ENCODE data around the gene GPATCH4.
"Not testable (repeated sequence)": the region's sequence is repeated elsewhere in the genome, so short reads cannot be mapped to it uniquely, and the experiment has no call there.

Gene GPATCH4

DNA sequence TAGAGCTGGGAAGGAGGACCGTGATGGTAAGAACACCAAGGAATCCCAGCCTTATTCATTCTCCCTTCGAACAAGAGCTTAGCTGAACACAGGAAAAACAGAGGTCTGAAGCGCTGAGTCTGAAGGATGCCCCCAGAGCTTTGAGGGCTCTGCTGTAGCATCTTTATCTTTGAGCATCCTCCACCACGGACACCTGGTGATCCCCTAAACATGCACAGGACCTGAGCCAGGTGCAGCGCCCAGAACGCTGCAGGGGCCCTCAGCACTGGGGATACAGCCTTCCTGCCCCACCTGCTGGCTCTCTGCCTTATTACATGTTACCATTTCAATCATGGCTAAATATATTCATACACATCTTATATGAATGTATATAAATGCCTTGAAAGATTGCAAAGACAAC is 7.7 kb upstream of the GPATCH4 start:
- in situ Hi-C loops (cut with HindIII; ENCODE audit: low sequenced_read_pairs): no loop called here
- no peak for DNase-seq (ENCODE audit: low read depth, low spot score)
- TF ChIP-seq, protein P1, sequence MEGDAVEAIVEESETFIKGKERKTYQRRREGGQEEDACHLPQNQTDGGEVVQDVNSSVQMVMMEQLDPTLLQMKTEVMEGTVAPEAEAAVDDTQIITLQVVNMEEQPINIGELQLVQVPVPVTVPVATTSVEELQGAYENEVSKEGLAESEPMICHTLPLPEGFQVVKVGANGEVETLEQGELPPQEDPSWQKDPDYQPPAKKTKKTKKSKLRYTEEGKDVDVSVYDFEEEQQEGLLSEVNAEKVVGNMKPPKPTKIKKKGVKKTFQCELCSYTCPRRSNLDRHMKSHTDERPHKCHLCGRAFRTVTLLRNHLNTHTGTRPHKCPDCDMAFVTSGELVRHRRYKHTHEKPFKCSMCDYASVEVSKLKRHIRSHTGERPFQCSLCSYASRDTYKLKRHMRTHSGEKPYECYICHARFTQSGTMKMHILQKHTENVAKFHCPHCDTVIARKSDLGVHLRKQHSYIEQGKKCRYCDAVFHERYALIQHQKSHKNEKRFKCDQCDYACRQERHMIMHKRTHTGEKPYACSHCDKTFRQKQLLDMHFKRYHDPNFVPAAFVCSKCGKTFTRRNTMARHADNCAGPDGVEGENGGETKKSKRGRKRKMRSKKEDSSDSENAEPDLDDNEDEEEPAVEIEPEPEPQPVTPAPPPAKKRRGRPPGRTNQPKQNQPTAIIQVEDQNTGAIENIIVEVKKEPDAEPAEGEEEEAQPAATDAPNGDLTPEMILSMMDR (IDR thresholded peaks at IDR 0.05; ENCODE audit: low read depth, low read length): peak; percentile 57
- no peak overlapping the region for H3K4me3 ChIP-seq (ENCODE audit: low read depth, low read length)

DNA sequence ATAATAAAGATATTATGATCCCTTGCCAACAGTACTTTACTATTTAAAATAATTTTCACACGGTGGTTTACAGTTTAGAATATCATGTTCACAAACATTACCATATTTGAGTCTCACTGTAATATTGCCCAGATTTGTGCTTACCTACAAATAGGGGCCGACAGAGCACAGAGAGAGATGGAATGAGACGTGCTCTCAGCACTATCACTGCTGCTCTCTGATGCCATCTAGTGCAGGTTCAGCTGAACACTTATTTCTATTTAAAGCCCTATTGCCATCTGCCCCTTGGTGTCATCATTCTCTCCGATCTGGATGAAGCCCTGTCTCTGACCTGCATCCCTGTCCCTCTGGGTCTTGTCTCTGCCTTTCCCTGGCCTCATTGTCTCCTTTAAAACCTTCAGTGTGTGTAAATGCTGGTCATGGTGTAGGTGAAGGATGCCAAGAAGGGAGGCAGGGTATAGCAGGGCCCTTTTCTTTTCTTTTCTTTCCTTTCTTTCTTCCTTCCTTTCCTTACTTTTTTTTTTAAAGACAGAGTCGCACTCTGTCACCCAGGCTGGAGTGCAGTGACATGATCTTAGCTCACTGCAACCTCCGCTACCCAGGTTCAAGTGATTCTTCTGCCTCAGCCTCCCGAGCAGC is 6.9 kb upstream of the GPATCH4 start:
- peak; percentile 70 for DNase-seq (ENCODE audit: low read depth, low spot score)
- TF ChIP-seq, protein P1 (IDR thresholded peaks at IDR 0.05; ENCODE audit: low read depth, low read length): peak; percentile 80

DNA sequence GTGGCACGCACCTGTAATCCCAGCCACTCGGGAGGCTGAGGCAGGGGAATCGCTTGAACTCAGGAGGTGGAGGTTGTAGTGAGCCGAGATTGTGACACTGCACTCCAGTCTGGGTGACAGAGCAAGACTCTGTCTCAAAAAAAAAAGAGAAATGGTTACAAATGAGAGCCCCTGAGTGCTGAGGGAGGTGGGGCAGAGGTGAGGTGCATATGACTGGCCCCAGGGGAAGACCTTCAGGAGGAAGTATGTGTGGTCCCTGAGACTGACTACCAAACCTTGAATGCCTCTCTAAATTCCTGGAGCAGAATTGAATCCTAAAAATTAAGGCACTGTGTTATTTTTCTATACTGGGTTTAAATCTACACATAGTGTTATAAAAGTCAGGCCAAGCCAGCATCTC is 6.1 kb upstream of the GPATCH4 start:
- H3K4me3 ChIP-seq (ENCODE audit: low read depth, low read length); in situ Hi-C loops (cut with HindIII; ENCODE audit: low sequenced_read_pairs); DNase-seq (ENCODE audit: low read depth, low spot score): not testable (repeated sequence)

More for the DNA sequence above, 6.9 kb upstream of the GPATCH4 start:
- in situ Hi-C loops (cut with HindIII; ENCODE audit: low sequenced_read_pairs): no loop called here
- H3K4me3 ChIP-seq (ENCODE audit: low read depth, low read length): no peak overlapping the region

DNA sequence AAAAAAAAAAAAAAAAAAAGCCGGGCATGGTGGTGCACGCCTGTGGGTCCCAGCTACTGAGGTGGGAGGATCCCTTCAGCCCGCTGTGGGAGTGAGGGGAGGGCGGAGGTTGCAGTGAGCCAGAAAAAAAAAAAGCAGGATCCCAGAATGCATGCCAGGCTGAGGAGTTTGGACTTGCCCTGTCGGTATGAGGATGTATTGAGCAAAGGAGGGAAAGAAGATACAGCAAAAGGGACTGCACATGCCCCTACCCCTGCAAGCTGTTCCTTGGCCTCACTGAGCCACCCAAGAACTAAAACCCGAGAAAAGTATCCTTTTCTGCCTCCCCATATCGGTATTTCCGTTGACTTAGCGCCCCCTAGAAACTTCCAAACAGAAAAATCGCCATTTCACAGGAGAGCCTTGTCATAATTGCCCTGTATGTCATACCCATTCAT is 1.3 kb upstream of the GPATCH4 start:
- in situ Hi-C loops (cut with HindIII; ENCODE audit: low sequenced_read_pairs): no loop called here
- H3K4me3 ChIP-seq (ENCODE audit: low read depth, low read length): no peak overlapping the region
- no peak for DNase-seq (ENCODE audit: low read depth, low spot score)
- TF ChIP-seq, protein P1 (IDR thresholded peaks at IDR 0.05; ENCODE audit: low read depth, low read length): peak; percentile 35

DNA sequence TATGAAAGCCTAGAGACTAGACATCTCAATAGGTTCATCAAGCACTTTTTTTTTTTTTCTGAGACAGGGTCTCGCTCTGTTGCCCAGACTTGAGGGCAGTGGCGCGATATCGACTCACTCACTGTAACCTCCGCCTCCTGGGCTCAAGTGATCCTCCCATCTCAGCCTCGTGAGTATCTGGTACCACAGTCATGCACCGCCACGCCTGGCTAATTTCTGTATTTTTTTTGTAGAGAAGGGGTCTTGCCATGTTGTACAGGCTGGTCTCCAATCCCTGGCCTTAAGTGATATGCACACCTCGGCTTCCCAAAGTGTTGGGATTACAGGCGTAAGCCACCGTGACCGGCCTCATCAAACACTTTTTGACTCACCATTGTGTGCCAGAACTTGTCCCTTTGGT is 613 bp upstream of the GPATCH4 start:
- TF ChIP-seq, protein P1 (IDR thresholded peaks at IDR 0.05; ENCODE audit: low read depth, low read length): no peak
- DNase-seq (ENCODE audit: low read depth, low spot score): no peak
- H3K4me3 ChIP-seq (ENCODE audit: low read depth, low read length): peak overlapping the region; percentile 82
- in situ Hi-C loops (cut with HindIII; ENCODE audit: low sequenced_read_pairs): no loop called here

DNA sequence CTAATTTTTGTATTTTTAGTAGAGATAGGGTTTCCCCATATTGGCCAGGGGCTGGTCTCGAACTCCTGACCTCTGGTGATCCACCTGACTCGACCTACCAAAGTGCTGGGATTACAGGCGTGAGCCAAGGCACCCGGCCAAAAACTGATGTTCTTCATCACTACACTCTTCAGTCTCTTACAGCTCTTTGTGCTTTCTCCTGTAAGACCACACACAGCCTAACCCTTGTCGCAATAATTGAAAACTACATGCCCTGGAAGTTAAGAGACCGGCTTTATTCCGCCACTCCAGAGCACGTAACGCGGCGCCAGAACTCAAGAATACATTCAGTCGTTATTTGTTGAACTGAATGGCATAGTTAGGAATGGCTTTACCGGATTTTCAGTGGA is 552 bp downstream of the GPATCH4 start:
- in situ Hi-C loops (cut with HindIII; ENCODE audit: low sequenced_read_pairs): no loop called here
- TF ChIP-seq, protein P1 (IDR thresholded peaks at IDR 0.05; ENCODE audit: low read depth, low read length): no peak
- DNase-seq (ENCODE audit: low read depth, low spot score): no peak
- H3K4me3 ChIP-seq (ENCODE audit: low read depth, low read length): peak overlapping the region; percentile 82

DNA sequence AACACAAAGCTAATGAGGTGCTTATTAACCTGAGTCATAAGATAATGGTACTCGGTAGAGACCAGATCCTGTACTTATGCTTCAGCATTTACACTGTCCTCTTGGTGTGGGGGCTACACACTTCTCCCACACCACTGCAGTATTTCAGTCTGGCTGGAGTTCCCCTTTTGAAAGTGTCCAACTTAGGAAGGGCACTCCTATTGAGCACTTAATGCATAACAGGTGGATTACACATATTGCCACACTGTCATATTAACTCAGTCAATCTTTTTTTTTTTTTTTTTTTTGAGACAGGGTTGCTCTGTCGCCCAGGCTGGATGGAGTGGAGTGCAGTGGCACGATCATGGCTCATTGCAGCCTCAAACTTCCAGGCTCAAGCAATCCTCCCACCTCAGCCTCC is 1.5 kb downstream of the GPATCH4 start:
- DNase-seq (ENCODE audit: low read depth, low spot score): no peak
- H3K4me3 ChIP-seq (ENCODE audit: low read depth, low read length): no peak overlapping the region
- TF ChIP-seq, protein P1 (IDR thresholded peaks at IDR 0.05; ENCODE audit: low read depth, low read length): no peak
- in situ Hi-C loops (cut with HindIII; ENCODE audit: low sequenced_read_pairs): no loop called here

Data from astrocyte of the spinal cord (primary cell).